Ishikawa (cell line): Measurements from ENCODE around the gene ELANE.

Experiments used
- CEBPB ChIP-seq: IDR thresholded peaks from 2 replicates; pipeline ENCODE4 v1.6.1; 2012
- CREB1 ChIP-seq: IDR thresholded peaks from 2 replicates; pipeline ENCODE4 v1.6.1; 2012; ENCODE audit warnings: low read depth
- EGR1 ChIP-seq: IDR thresholded peaks from 2 replicates; pipeline ENCODE4 v1.6.1; 2012
- EP300 ChIP-seq: IDR thresholded peaks from 2 replicates; pipeline ENCODE4 v1.6.1; 2012; ENCODE audit warnings: borderline replicate concordance
- FOXM1 ChIP-seq: IDR thresholded peaks from 2 replicates; pipeline ENCODE4 v1.6.1; 2012; ENCODE audit warnings: low read depth, borderline replicate concordance
- NFIC ChIP-seq: IDR thresholded peaks from 2 replicates; pipeline ENCODE4 v1.6.1; 2012
- RAD21 ChIP-seq: IDR thresholded peaks from 2 replicates; pipeline ENCODE4 v1.6.1; 2012; ENCODE audit warnings: low read depth
- TAF1 ChIP-seq: IDR thresholded peaks from 2 replicates; pipeline ENCODE4 v1.6.1; 2012; ENCODE audit warnings: low read depth, mild to moderate bottlenecking
- TCF12 ChIP-seq: IDR thresholded peaks from 2 replicates; pipeline ENCODE4 v1.6.1; 2012; ENCODE audit warnings: low read depth
- TEAD4 ChIP-seq: IDR thresholded peaks from 2 replicates; pipeline ENCODE4 v1.6.1; 2012
- YY1 ChIP-seq: IDR thresholded peaks from 2 replicates; pipeline ENCODE4 v1.6.1; 2012; ENCODE audit warnings: low read depth
- ZBTB7A ChIP-seq: IDR thresholded peaks from 2 replicates; pipeline ENCODE4 v1.6.1; 2012; ENCODE audit warnings: low read depth
- TF ChIP-seq, protein P1 (sequence below): IDR thresholded peaks from 2 replicates; pipeline ENCODE4 v1.6.1; 2012
- TF ChIP-seq, protein P2 (sequence below): IDR thresholded peaks from 2 replicates; pipeline ENCODE4 v1.6.1; 2012; ENCODE audit warnings: low read depth, mild to moderate bottlenecking
- TF ChIP-seq, protein P3 (sequence below): IDR thresholded peaks from 2 replicates; pipeline ENCODE4 v1.6.1; 2012

Gene ELANE

DNA sequence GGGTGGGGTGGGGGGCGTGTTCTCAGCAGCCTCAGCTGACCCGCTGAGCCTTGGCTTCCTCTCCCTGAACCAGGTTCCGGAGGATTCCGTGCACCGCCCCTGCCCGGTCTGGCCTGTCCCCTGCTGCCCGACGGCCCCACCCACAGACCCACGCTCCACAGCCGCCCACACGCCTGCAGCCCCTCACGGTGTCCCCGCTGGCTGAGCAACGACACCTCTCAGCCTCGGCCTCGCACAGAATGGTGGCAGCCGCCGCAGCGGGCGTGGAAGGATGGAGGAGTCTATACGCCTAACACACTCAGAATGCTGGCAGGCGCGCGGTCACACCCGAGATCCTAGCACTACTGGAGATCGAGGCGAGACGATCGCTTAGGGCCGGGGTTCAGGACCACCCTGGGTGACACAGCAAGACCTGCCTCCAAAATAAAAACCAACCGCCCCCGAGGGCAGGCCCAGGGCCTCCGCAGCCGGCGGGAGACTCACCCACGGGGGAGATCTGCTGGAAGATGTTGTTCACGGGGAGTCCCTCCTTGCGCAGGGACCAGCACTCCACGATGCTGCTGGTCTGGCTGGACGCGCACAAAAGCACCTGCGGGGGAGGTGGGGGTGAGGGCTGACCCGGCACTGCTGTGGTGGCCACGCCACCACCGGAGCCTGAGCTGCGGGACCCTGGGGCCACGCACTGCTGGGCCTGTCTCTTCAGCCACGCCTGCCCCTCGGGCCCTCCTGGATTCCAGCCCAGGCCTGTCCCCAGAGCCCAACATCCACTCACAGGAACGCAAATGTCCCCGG is 32.5 kb downstream of the ELANE start:
- TF ChIP-seq TAF1 (no peak), EP300 (no peak), FOXM1 (no peak), TEAD4 (no peak), CEBPB (no peak)
- TF ChIP-seq, protein P1, sequence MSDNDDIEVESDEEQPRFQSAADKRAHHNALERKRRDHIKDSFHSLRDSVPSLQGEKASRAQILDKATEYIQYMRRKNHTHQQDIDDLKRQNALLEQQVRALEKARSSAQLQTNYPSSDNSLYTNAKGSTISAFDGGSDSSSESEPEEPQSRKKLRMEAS, result no peak

DNA sequence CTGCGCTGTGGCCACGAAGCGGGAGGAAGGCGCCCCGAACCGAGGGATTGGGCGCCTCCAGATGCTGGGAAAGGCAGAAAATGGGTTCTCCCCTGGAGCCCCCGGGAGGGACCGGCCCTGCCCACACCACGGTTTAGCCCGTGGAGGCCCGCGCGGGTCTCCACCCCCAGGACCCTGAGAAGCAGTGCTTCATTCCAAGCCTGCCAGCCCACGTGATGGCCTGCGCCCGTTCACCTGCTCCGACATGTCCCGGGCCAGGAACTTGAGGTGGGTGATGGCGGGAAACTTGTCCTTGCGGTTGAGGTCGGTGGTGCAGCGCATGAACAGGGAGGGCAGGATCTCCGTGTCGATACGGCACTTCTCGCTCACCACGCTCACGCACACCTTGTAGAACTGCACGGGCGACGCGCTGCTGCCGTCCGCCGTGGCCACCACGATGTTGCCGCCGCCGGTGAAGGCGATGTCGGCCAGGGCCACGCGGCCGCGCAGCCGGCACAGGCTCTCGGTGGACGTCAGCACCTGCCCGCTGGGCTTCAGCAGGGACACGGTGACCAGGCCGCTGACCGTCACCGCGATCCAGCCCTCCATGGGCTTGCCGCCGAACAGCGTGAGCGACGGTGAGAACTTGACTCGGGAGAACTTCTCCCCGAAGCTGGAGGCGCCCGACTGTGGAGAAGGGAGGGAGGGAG is 33.6 kb downstream of the ELANE start:
- no peak for TF ChIP-seq TCF12
- TF ChIP-seq TAF1, result no peak
- TF ChIP-seq, protein P2, sequence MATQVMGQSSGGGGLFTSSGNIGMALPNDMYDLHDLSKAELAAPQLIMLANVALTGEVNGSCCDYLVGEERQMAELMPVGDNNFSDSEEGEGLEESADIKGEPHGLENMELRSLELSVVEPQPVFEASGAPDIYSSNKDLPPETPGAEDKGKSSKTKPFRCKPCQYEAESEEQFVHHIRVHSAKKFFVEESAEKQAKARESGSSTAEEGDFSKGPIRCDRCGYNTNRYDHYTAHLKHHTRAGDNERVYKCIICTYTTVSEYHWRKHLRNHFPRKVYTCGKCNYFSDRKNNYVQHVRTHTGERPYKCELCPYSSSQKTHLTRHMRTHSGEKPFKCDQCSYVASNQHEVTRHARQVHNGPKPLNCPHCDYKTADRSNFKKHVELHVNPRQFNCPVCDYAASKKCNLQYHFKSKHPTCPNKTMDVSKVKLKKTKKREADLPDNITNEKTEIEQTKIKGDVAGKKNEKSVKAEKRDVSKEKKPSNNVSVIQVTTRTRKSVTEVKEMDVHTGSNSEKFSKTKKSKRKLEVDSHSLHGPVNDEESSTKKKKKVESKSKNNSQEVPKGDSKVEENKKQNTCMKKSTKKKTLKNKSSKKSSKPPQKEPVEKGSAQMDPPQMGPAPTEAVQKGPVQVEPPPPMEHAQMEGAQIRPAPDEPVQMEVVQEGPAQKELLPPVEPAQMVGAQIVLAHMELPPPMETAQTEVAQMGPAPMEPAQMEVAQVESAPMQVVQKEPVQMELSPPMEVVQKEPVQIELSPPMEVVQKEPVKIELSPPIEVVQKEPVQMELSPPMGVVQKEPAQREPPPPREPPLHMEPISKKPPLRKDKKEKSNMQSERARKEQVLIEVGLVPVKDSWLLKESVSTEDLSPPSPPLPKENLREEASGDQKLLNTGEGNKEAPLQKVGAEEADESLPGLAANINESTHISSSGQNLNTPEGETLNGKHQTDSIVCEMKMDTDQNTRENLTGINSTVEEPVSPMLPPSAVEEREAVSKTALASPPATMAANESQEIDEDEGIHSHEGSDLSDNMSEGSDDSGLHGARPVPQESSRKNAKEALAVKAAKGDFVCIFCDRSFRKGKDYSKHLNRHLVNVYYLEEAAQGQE, result no peak
- no peak for TF ChIP-seq CEBPB
- no peak for TF ChIP-seq ZBTB7A
- no peak for TF ChIP-seq YY1
- TF ChIP-seq CREB1, result no peak
- TF ChIP-seq, protein P1, result no peak
- TF ChIP-seq RAD21, result no peak
- no peak for TF ChIP-seq FOXM1
- no peak for TF ChIP-seq EP300
- TF ChIP-seq TEAD4, result no peak
- no peak for TF ChIP-seq NFIC
- no peak for TF ChIP-seq EGR1
- TF ChIP-seq, protein P3, sequence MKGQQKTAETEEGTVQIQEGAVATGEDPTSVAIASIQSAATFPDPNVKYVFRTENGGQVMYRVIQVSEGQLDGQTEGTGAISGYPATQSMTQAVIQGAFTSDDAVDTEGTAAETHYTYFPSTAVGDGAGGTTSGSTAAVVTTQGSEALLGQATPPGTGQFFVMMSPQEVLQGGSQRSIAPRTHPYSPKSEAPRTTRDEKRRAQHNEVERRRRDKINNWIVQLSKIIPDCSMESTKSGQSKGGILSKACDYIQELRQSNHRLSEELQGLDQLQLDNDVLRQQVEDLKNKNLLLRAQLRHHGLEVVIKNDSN, result no peak

DNA sequence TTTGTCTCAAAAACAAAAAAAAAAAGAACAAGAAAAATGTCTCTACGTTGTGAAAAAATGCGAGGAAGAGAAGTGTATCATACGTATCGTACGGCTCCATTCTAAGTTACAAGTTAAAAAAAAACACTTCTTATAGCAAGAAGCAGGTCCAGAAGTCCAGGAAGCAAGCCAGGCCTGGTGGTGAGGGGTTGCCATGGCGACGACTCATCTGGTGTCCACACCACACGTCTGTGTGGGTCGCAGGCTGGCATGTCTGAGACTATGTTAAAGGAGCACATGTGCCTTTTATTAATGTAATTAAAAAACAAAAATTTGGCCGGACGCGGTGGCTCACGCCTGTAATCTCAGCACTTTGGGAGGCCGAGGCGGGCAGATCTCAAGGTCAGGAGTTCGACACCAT is 35.0 kb downstream of the ELANE start:
- TF ChIP-seq, protein P1, result no peak
- TF ChIP-seq, protein P3, result no peak
- TF ChIP-seq NFIC, result no peak
- no peak for TF ChIP-seq CEBPB
- TF ChIP-seq TAF1, result no peak
- no peak for TF ChIP-seq TCF12

DNA sequence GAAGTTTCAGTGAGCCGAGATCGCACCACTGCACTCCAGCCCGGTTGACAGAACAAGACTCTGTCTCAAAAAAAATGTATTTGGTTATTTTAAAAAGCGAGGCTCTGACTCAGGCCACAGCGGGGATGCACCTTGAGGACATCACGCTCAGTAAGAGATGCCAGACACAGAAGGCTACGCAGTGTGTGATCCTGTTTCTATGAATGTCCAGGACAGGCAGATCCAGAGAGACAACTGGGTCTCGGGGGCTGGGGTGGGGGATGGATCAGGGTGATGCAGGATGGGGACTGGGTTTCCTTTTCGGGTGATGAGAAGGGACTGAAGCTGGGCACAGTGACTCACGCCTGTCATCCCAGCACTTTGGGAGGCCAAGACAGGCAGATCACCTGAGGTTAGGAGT is 35.5 kb downstream of the ELANE start:
- TF ChIP-seq TEAD4, result no peak
- TF ChIP-seq, protein P1, result no peak
- TF ChIP-seq YY1, result no peak
- TF ChIP-seq, protein P2, result no peak
- TF ChIP-seq CREB1, result no peak
- TF ChIP-seq FOXM1, result no peak
- TF ChIP-seq ZBTB7A, result no peak
- no peak for TF ChIP-seq EGR1
- TF ChIP-seq, protein P3, result no peak
- TF ChIP-seq EP300, result no peak
- TF ChIP-seq NFIC, result no peak
- TF ChIP-seq TCF12, result no peak
